PC-3 (cell line): ENCODE measurements around the gene HNRNPL. TPM values are rescaled to one million over a fixed set of nuclear protein-coding genes. Genes with fewer than 3 reads are reported as not detected.

Experiments used
- ATAC-seq: fragments of 200-7000 bp; cut with Tn5 transposase; 2 replicates; pipeline ENCODE4 v1.9.1; 2020; ENCODE audit warnings: mild to moderate bottlenecking, moderate library complexity
- BruUV-seq: library from RNA; stranded (reverse); fragments of 400-500 nt; replicated peaks from 2 replicates; lab custom pipeline; 2021; lab: Mats Ljungman, UMichigan
- CTCF ChIA-PET: fragments of 300-600 bp; sonication (Branson Sonifier 250); formaldehyde crosslinking; loops from one replicate; lab custom pipeline; 2022; ENCODE audit warnings: antibody characterized with exemption; lab: Charles Lee
- POLR2A ChIA-PET: fragments of 300-600 bp; sonication (Branson Sonifier 250); formaldehyde crosslinking; loops from one replicate; lab custom pipeline; 2022; ENCODE audit warnings: antibody characterized with exemption; ENCODE audit not compliant: unreplicated experiment; lab: Charles Lee
- DNase-seq: peaks from one replicate; pipeline ENCODE4 v3.0.0-alpha.2; 2015
- H2AFZ ChIP-seq: fragments of 300-600 bp; sonication (generic); 2 replicates; pipeline ENCODE4 v1.6.0; 2016; ENCODE audit warnings: antibody characterized with exemption, low read length
- H3F3A ChIP-seq: fragments of 300-600 bp; sonication (generic); one replicate; pipeline ENCODE4 v1.6.0; 2017; ENCODE audit warnings: antibody characterized with exemption, low read length, control low read depth, mild to moderate bottlenecking; ENCODE audit not compliant: unreplicated experiment
- H3K27ac ChIP-seq: fragments of 300-600 bp; sonication (generic); 2 replicates; pipeline ENCODE4 v1.5.1; 2016; ENCODE audit warnings: mild to moderate bottlenecking, low read length
- H3K27me3 ChIP-seq: fragments of 300-600 bp; sonication (generic); 2 replicates; pipeline ENCODE4 v1.6.1; 2016; ENCODE audit warnings: low read length, mixed read lengths
- H3K36me3 ChIP-seq: fragments of 300-600 bp; sonication (generic); 2 replicates; pipeline ENCODE4 v1.6.1; 2016; ENCODE audit warnings: low read depth, mixed run types, low read length, mixed read lengths
- H3K4me1 ChIP-seq: fragments of 300-600 bp; sonication (generic); 2 replicates; pipeline ENCODE4 v1.5.1; 2016; ENCODE audit warnings: low read length; ENCODE audit not compliant: insufficient read depth
- H3K4me2 ChIP-seq: fragments of 300-600 bp; sonication (generic); 2 replicates; pipeline ENCODE4 v1.6.0; 2016; ENCODE audit warnings: low read length
- H3K4me3 ChIP-seq: fragments of 300-600 bp; sonication (generic); 2 replicates; pipeline ENCODE4 v1.5.1; 2016; ENCODE audit warnings: mild to moderate bottlenecking, low read length, mixed read lengths
- H3K79me2 ChIP-seq: fragments of 300-600 bp; sonication (generic); 2 replicates; pipeline ENCODE4 v1.6.1; 2017; ENCODE audit warnings: low read length, mixed read lengths
- H3K9ac ChIP-seq: fragments of 300-600 bp; sonication (generic); 2 replicates; pipeline ENCODE4 v1.6.0; 2016; ENCODE audit warnings: mild to moderate bottlenecking, low read length
- H3K9me2 ChIP-seq: fragments of 300-600 bp; sonication (generic); replicated peaks from 2 replicates; pipeline ENCODE4 v1.6.1; 2016; ENCODE audit warnings: mixed run types, low read length, mixed read lengths
- H3K9me3 ChIP-seq: fragments of 300-600 bp; sonication (generic); 2 replicates; pipeline ENCODE4 v1.6.1; 2016; ENCODE audit warnings: low read length, mixed read lengths
- H4K20me1 ChIP-seq: fragments of 300-600 bp; sonication (generic); 2 replicates; pipeline ENCODE4 v1.6.1; 2016; ENCODE audit warnings: low read length, mixed read lengths
- CTCF ChIP-seq: fragments of 300-600 bp; sonication (generic); conservative IDR thresholded peaks from 2 replicates; pipeline ENCODE4 v1.5.1; 2017; ENCODE audit warnings: antibody characterized with exemption, low read depth, mild to moderate bottlenecking, low read length
- EZH2 ChIP-seq: fragments of 300-600 bp; sonication (generic); IDR thresholded peaks from one replicate; pipeline ENCODE4 v1.6.1; 2017; ENCODE audit warnings: antibody characterized with exemption, mild to moderate bottlenecking, low read length; ENCODE audit not compliant: unreplicated experiment
- EZH2phosphoT487 ChIP-seq: fragments of 300-600 bp; sonication (generic); IDR thresholded peaks from 2 replicates; pipeline ENCODE4 v1.6.1; 2018; ENCODE audit warnings: mild to moderate bottlenecking, antibody characterized with exemption, low read length, borderline replicate concordance
- intact Hi-C: fragments of 100-400 bp; cut with micrococcal nuclease; formaldehyde crosslinking; loops from 2 replicates; pipeline ENCODE4 v1.9.0; 2023
- total RNA-seq: library from RNA; depleted of rRNA; stranded (reverse); fragments of >200 nt; gene quantifications from 2 replicates; pipeline ENCODE4 v1.2.3, GENCODE V29; 2014

The HNRNPL gene
- total RNA-seq, 1 experiment from 2014 or later, result 315 TPM

GRCh38 chr19:38848299-38849146 lies 1.3 kb downstream of the HNRNPL start:
- H3F3A ChIP-seq, result peaks cover 3% of the 10 kb centered on the region
- H3K4me3 ChIP-seq, result peak overlapping the region; percentile 83
- no peaks in the 10 kb centered on the region for H3K9me3 ChIP-seq
- H3K27ac ChIP-seq, result peak overlapping the region; percentile 97
- ATAC-seq (no peak), DNase-seq (no peak)
- ChIA-PET POLR2A (interaction anchor here (0.6 to 0.7 kb wide), 5 partner anchors 11 to 581 kb away, joined by 3 to 21 read pairs (median 4); no protein-coding TSS in a partner anchor), CTCF (no interaction called here)
- H3K27me3 ChIP-seq, result no peaks in the 10 kb centered on the region
- peak overlapping the region; percentile 97 for H3K4me2 ChIP-seq
- H3K79me2 ChIP-seq, result peaks cover 65% of the 10 kb centered on the region
- no peak for TF ChIP-seq EZH2phosphoT487
- TF ChIP-seq CTCF, result no peak
- no peak for TF ChIP-seq EZH2
- H3K4me1 ChIP-seq, result peaks cover 28% of the 10 kb centered on the region
- intact Hi-C loops, result no loop called here
- peaks cover 32% of the 10 kb centered on the region; the same call in 1 of the 2 replicates for H4K20me1 ChIP-seq
- H3K9ac ChIP-seq, result peak overlapping the region; percentile 99
- H3K9me2 ChIP-seq, result no peaks in the 10 kb centered on the region
- no peak overlapping the region for H2AFZ ChIP-seq
- TSS peak; percentile 33 for BruUV-seq
- H3K36me3 ChIP-seq, result peaks cover 42% of the 10 kb centered on the region

- Histone ChIP-seq H3K79me2 (peaks cover 81% of the 10 kb centered on the region), H3K9ac (no peak overlapping the region), H3K27ac (no peak overlapping the region), H3K9me2 (no peaks in the 10 kb centered on the region), H3K9me3 (no peaks in the 10 kb centered on the region), H3K4me2 (no peak overlapping the region), H3F3A (peaks cover 8% of the 10 kb centered on the region), H3K27me3 (no peaks in the 10 kb centered on the region), H3K36me3 (peaks cover 64% of the 10 kb centered on the region), H3K4me1 (peaks cover 27% of the 10 kb centered on the region), H2AFZ (no peak overlapping the region), H3K4me3 (no peak overlapping the region), H4K20me1 (peaks cover 39% of the 10 kb centered on the region; the same call in 1 of the 2 replicates)
- DNase-seq (no peak), ATAC-seq (no peak)
- CTCF ChIA-PET, result no interaction called here
- intact Hi-C loops, result no loop called here
- POLR2A ChIA-PET, result no interaction called here
- no TSS peak for BruUV-seq
- TF ChIP-seq CTCF (no peak), EZH2 (no peak), EZH2phosphoT487 (no peak)
Measured at GRCh38 chr19:38846097-38846496, 3.7 kb downstream of the HNRNPL start.

- H3K9me3 ChIP-seq, result no peaks in the 10 kb centered on the region
- H3K36me3 ChIP-seq, result peaks cover 67% of the 10 kb centered on the region
- ATAC-seq, result no peak
- H3K27me3 ChIP-seq, result no peaks in the 10 kb centered on the region
- H3K9ac ChIP-seq, result no peak overlapping the region
- H3K27ac ChIP-seq, result no peak overlapping the region
- intact Hi-C loops, result no loop called here
- H3K4me2 ChIP-seq, result no peak overlapping the region
- H3K9me2 ChIP-seq, result no peaks in the 10 kb centered on the region
- H3K4me1 ChIP-seq, result peaks cover 22% of the 10 kb centered on the region
- H2AFZ ChIP-seq, result no peak overlapping the region
- H4K20me1 ChIP-seq, result peaks cover 39% of the 10 kb centered on the region; the same call in 1 of the 2 replicates
- CTCF ChIA-PET, result no interaction called here
- BruUV-seq, result no TSS peak
- H3F3A ChIP-seq, result peaks cover 8% of the 10 kb centered on the region
- TF ChIP-seq CTCF, result no peak
- no peak for TF ChIP-seq EZH2phosphoT487
- TF ChIP-seq EZH2, result no peak
- H3K4me3 ChIP-seq, result no peak overlapping the region
- H3K79me2 ChIP-seq, result peaks cover 78% of the 10 kb centered on the region
- no peak for DNase-seq
- POLR2A ChIA-PET, result no interaction called here
Measured at GRCh38 chr19:38845374-38846024, 4.3 kb downstream of the HNRNPL start.
